Colonic mucosa (tissue), 4 donors: ENCODE results near the gene SEMA4C. TPM values are rescaled to one million over a fixed set of nuclear protein-coding genes. Genes with fewer than 3 reads are reported as not detected.

ENCODE experiments used
- DNase-seq: peaks from one replicate; pipeline ENCODE4 v3.0.0-alpha.2; 2020
- H3K27ac ChIP-seq: fragments of 200-600 bp; one replicate; pipeline ENCODE4 v1.8.0; 2021
- H3K27me3 ChIP-seq: fragments of 200-600 bp; one replicate; pipeline ENCODE4 v1.8.0; 2021
- H3K36me3 ChIP-seq: fragments of 200-600 bp; one replicate; pipeline ENCODE4 v1.8.0; 2021
- H3K4me1 ChIP-seq: fragments of 200-600 bp; one replicate; pipeline ENCODE4 v1.8.0; 2021; ENCODE audit warnings: mild to moderate bottlenecking
- H3K4me3 ChIP-seq: fragments of 200-600 bp; one replicate; pipeline ENCODE4 v1.8.0; 2021
- H3K9ac ChIP-seq, 2 donors: one replicate each; pipeline ENCODE4 v1.7.0; 2013; ENCODE audit warnings: control low read depth in 2 of 2, low read depth in 2 of 2, low read length in 2 of 2
- H3K9me3 ChIP-seq: fragments of 200-600 bp; one replicate; pipeline ENCODE4 v1.8.0; 2021
- intact Hi-C: fragments of 100-400 bp; cut with DNase I; formaldehyde crosslinking; loops from one replicate; pipeline ENCODE4 v1.14.1; 2022
- total RNA-seq, 2 donors: library from RNA; stranded (reverse); fragmentation: NEBNext Ultra II Directional in 1 of 2; extraction: Animal tissue kit (Norgen Biotek cat#: 25700) in 1 of 2; gene quantifications; one replicate each; pipeline ENCODE4 v1.2.1, GENCODE V29; 2021
- TF ChIP-seq, protein P1 (sequence below): fragments of 200-600 bp; IDR thresholded peaks from one replicate; pipeline ENCODE4 v1.8.0; 2022; ENCODE audit warnings: antibody characterized with exemption, mild to moderate bottlenecking
- donor health status: healthy.
- donor health status: DM: no; HTN: no; CAD: no.
- donor health status: DM: no; HTN: no; CAD: no.

SEMA4C gene
- total RNA-seq, 2 donors from 2014 or later, result 13.0 to 17.2 TPM

GRCh38 chr2:96882230-96882629 lies 12.3 kb upstream of the SEMA4C start:
- no peak overlapping the region for H3K9ac ChIP-seq
- intact Hi-C loops, result no loop called here
- no peaks in the 10 kb centered on the region for H3K9me3 ChIP-seq
- TF ChIP-seq, protein P1, sequence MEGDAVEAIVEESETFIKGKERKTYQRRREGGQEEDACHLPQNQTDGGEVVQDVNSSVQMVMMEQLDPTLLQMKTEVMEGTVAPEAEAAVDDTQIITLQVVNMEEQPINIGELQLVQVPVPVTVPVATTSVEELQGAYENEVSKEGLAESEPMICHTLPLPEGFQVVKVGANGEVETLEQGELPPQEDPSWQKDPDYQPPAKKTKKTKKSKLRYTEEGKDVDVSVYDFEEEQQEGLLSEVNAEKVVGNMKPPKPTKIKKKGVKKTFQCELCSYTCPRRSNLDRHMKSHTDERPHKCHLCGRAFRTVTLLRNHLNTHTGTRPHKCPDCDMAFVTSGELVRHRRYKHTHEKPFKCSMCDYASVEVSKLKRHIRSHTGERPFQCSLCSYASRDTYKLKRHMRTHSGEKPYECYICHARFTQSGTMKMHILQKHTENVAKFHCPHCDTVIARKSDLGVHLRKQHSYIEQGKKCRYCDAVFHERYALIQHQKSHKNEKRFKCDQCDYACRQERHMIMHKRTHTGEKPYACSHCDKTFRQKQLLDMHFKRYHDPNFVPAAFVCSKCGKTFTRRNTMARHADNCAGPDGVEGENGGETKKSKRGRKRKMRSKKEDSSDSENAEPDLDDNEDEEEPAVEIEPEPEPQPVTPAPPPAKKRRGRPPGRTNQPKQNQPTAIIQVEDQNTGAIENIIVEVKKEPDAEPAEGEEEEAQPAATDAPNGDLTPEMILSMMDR, result no peak
- no peak overlapping the region for H3K27ac ChIP-seq
- no peaks in the 10 kb centered on the region for H3K36me3 ChIP-seq
- DNase-seq, result no peak
- no peak overlapping the region for H3K4me3 ChIP-seq
- H3K27me3 ChIP-seq, result no peaks in the 10 kb centered on the region
- H3K4me1 ChIP-seq, result no peaks in the 10 kb centered on the region

- TF ChIP-seq, protein P1, result no peak
- intact Hi-C loops, result no loop called here
Observed at GRCh38 chr2:96881349-96882195, 11.7 kb upstream of the SEMA4C start.

DNA sequence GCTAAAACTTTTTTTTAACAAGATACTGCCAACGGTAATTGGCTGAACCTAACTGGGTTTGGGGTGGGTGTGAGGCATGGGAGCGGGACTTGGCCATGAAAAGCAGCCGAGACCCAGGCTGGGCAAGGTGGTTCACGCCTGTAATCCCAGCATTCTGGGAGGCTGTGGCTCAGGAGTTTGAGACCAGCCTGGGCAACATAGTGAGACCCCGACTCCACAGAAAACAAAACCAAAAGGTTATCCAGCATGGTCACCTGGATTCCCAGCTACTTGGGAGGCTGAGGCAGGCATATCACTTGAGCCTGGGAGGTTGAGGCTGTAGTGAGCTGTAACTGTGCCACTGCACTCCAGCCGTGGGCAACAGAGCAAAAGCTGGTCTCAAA lies 11.0 kb upstream of the SEMA4C start:
- H3K9me3 ChIP-seq, result no peaks in the 10 kb centered on the region
- DNase-seq, result no peak
- H3K9ac ChIP-seq, result no peak overlapping the region
- no peaks in the 10 kb centered on the region for H3K4me1 ChIP-seq
- no peaks in the 10 kb centered on the region for H3K27me3 ChIP-seq
- H3K4me3 ChIP-seq, result no peak overlapping the region
- intact Hi-C loops, result no loop called here
- no peak overlapping the region for H3K27ac ChIP-seq
- no peaks in the 10 kb centered on the region for H3K36me3 ChIP-seq
- TF ChIP-seq, protein P1, result no peak

More at GRCh38 chr2:96881349-96882195, 11.7 kb upstream of the SEMA4C start:
- Histone ChIP-seq H3K9ac (no peak overlapping the region), H3K9me3 (no peaks in the 10 kb centered on the region), H3K4me3 (no peak overlapping the region), H3K27me3 (no peaks in the 10 kb centered on the region), H3K4me1 (no peaks in the 10 kb centered on the region), H3K27ac (no peak overlapping the region), H3K36me3 (no peaks in the 10 kb centered on the region)
- no peak for DNase-seq

GRCh38 chr2:96879545-96880040 lies 9.7 kb upstream of the SEMA4C start:
- H3K9me3 ChIP-seq, result no peaks in the 10 kb centered on the region
- no peak overlapping the region for H3K9ac ChIP-seq
- no peak for DNase-seq
- no peak overlapping the region for H3K27ac ChIP-seq
- no peaks in the 10 kb centered on the region for H3K4me1 ChIP-seq
- no peak overlapping the region for H3K4me3 ChIP-seq
- intact Hi-C loops, result no loop called here
- TF ChIP-seq, protein P1, result no peak
- H3K27me3 ChIP-seq, result no peaks in the 10 kb centered on the region
- no peaks in the 10 kb centered on the region for H3K36me3 ChIP-seq

DNA sequence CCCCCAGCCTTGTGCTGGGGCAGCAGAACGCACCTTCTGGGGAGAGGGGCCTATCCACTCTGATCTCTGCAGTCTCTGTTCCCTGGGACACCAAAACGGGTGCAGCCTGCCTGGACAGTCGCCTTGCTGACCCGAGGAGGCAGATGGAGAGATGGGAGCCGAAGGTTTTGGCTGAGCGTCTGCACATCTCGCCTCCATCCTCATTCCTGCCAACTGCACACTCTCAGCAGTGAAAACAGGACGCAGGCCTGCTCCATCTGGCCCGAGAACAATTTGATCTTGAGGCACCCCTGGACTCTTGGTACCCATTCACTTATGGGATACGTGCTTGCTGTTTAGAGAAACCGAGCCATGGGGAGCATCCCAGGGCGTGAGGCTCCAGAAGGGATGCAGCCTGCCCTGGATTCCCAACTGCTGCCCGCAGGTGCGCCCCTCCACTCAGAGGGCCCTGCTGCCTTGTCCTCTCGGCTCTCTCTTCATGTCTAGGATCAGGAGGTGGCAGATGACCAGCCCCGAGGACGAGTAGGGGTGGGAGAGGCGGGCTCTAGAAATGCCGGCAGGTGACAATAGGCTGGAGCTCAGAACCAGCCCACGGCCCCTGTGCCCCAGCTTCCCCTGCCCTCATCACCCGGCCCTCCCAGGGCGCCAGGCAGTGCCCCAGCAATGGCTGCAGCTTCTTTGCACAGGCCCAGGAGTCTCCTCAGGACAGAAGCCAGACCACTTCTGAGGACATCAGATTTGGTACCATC lies 9.1 kb upstream of the SEMA4C start:
- Histone ChIP-seq H3K9me3 (no peaks in the 10 kb centered on the region), H3K36me3 (no peaks in the 10 kb centered on the region), H3K27ac (no peak overlapping the region), H3K4me3 (no peak overlapping the region), H3K9ac (no peak overlapping the region), H3K4me1 (peaks cover 2% of the 10 kb centered on the region), H3K27me3 (no peaks in the 10 kb centered on the region)
- DNase-seq, result no peak
- intact Hi-C loops, result no loop called here
- TF ChIP-seq, protein P1, result no peak
